ENCODE data around the gene RAB25. TPM values are rescaled to one million over a fixed set of nuclear protein-coding genes. Genes with fewer than 3 reads are reported as not detected.

The RAB25 gene
- polyA plus RNA-seq, 2 of the 4 experiments (the other 2 are of a cell fraction) = not detected

- POLR2A ChIA-PET = no interaction called here
- CTCF ChIA-PET = interaction anchor here (0.5 to 1.7 kb wide), 4 partner anchors 11 to 170 kb away, joined by 3 to 5 read pairs (median 4); no protein-coding TSS in a partner anchor
- Histone ChIP-seq H3K9me3 (no peaks in the 10 kb centered on the region), H3K4me1 (peaks cover 13% of the 10 kb centered on the region), H3K4me2 (no peak overlapping the region), H3K27ac (no peak overlapping the region), H3K4me3 (no peak overlapping the region)
- ATAC-seq (no peak), FAIRE-seq (no peak), DNase-seq (ENCODE audit: low read depth in 1 of 2, low spot score in 1 of 2) (no peak)
- TF ChIP-seq, protein P1, sequence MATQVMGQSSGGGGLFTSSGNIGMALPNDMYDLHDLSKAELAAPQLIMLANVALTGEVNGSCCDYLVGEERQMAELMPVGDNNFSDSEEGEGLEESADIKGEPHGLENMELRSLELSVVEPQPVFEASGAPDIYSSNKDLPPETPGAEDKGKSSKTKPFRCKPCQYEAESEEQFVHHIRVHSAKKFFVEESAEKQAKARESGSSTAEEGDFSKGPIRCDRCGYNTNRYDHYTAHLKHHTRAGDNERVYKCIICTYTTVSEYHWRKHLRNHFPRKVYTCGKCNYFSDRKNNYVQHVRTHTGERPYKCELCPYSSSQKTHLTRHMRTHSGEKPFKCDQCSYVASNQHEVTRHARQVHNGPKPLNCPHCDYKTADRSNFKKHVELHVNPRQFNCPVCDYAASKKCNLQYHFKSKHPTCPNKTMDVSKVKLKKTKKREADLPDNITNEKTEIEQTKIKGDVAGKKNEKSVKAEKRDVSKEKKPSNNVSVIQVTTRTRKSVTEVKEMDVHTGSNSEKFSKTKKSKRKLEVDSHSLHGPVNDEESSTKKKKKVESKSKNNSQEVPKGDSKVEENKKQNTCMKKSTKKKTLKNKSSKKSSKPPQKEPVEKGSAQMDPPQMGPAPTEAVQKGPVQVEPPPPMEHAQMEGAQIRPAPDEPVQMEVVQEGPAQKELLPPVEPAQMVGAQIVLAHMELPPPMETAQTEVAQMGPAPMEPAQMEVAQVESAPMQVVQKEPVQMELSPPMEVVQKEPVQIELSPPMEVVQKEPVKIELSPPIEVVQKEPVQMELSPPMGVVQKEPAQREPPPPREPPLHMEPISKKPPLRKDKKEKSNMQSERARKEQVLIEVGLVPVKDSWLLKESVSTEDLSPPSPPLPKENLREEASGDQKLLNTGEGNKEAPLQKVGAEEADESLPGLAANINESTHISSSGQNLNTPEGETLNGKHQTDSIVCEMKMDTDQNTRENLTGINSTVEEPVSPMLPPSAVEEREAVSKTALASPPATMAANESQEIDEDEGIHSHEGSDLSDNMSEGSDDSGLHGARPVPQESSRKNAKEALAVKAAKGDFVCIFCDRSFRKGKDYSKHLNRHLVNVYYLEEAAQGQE (IDR thresholded peaks at IDR 0.05) = no peak
- TF ChIP-seq FOSB (CRISPR knock-in tag; IDR thresholded peaks at IDR 0.05) (no peak), NPAS2 (CRISPR knock-in tag; IDR thresholded peaks at IDR 0.05; ENCODE audit: borderline replicate concordance) (no peak), JUN (IDR thresholded peaks at IDR 0.05) (no peak), HOXA7 (CRISPR knock-in tag; IDR thresholded peaks at IDR 0.05) (no peak), TP53 (CRISPR knock-in tag; IDR thresholded peaks at IDR 0.05) (no peak), PHF8 (IDR thresholded peaks at IDR 0.05; ENCODE audit: borderline replicate concordance, low read depth) (no peak), POLR2A (IDR thresholded peaks at IDR 0.05; ENCODE audit: low read length) (no peak), POLR2AphosphoS2 (conservative IDR thresholded peaks at IDR 0.05; ENCODE audit: low read length) (no peak), EP300 (IDR thresholded peaks at IDR 0.05) (no peak), NR3C1 (IDR thresholded peaks at IDR 0.05) (no peak)
- TF ChIP-seq, protein P2, sequence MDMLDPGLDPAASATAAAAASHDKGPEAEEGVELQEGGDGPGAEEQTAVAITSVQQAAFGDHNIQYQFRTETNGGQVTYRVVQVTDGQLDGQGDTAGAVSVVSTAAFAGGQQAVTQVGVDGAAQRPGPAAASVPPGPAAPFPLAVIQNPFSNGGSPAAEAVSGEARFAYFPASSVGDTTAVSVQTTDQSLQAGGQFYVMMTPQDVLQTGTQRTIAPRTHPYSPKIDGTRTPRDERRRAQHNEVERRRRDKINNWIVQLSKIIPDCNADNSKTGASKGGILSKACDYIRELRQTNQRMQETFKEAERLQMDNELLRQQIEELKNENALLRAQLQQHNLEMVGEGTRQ (IDR thresholded peaks at IDR 0.05) = no peak
- TF ChIP-seq, protein P3, sequence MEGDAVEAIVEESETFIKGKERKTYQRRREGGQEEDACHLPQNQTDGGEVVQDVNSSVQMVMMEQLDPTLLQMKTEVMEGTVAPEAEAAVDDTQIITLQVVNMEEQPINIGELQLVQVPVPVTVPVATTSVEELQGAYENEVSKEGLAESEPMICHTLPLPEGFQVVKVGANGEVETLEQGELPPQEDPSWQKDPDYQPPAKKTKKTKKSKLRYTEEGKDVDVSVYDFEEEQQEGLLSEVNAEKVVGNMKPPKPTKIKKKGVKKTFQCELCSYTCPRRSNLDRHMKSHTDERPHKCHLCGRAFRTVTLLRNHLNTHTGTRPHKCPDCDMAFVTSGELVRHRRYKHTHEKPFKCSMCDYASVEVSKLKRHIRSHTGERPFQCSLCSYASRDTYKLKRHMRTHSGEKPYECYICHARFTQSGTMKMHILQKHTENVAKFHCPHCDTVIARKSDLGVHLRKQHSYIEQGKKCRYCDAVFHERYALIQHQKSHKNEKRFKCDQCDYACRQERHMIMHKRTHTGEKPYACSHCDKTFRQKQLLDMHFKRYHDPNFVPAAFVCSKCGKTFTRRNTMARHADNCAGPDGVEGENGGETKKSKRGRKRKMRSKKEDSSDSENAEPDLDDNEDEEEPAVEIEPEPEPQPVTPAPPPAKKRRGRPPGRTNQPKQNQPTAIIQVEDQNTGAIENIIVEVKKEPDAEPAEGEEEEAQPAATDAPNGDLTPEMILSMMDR (IDR thresholded peaks at IDR 0.05) = no peak
- WGBS (ENCODE audit: missing lambda C conversion rate) = 90% methylated on average over 4 of the region's 4 CpGs
Measured at GRCh38 chr1:156045076-156045475, 15.9 kb upstream of the RAB25 start.

DNA sequence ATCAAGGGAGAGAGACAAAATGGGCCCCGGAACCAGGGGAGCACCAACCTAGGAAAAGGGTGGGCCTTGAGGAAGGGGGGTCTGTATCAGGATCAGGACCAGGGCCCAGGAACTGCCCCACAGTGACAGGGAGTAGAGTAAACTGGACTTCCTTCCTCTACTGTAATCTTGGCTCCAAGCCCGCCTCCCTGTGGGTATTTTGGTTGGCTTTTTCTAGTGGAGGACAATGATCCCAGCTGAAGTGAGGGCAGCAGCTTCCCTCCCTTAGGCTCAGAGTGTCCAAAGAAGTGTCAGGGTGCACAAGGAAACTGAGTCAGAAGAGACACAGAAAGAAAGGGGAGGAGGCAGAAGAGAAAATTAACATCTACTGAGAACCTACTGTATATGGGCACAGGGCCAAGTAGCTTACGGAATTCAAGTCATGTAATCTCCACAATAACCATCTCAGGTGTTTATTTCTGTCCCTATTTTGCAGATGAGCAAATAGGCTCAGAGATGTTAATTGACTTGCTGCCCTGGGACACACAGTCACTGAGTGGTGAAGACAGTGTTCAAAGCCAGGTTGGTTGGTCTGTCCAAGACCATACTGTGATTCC is 12.2 kb upstream of the RAB25 start:
- 94% methylated on average over 3 of the region's 3 CpGs for WGBS (ENCODE audit: missing lambda C conversion rate)
- H3K4me2 ChIP-seq = no peak overlapping the region
- ChIA-PET POLR2A (interaction anchor here (0.6 kb wide), 1 partner anchor 114 kb away, joined by 3 read pairs; the partner anchor contains the start of gene KHDC4), CTCF (interaction anchor here (1.0 to 2.9 kb wide), 6 partner anchors 12 to 45 kb away, joined by 3 to 10 read pairs (median 4); partner anchors contain the start of gene SSR2)
- H3K4me1 ChIP-seq = 0 out of 3 replicates have a peak, but pooled peaks cover 3% of the 10 kb centered on the region
- no peak for ATAC-seq
- DNase-seq (ENCODE audit: low read depth in 1 of 2, low spot score in 1 of 2) = no peak
- H3K4me3 ChIP-seq = no peak overlapping the region
- TF ChIP-seq, protein P3 (IDR thresholded peaks at IDR 0.05) = no peak
- TF ChIP-seq HOXB5 (CRISPR knock-in tag; IDR thresholded peaks at IDR 0.05) = no peak
- TF ChIP-seq MAFK (IDR thresholded peaks at IDR 0.05; ENCODE audit: partially characterized antibody) = no peak
- TF ChIP-seq HEYL (CRISPR knock-in tag; IDR thresholded peaks at IDR 0.05) = no peak
- no peak for TF ChIP-seq ESRRA (IDR thresholded peaks at IDR 0.05; ENCODE audit: borderline replicate concordance, low read length)
- no peak for TF ChIP-seq BHLHE40 (IDR thresholded peaks at IDR 0.05; ENCODE audit: low read depth, low read length)
- no peak for TF ChIP-seq MYC (IDR thresholded peaks at IDR 0.05; ENCODE audit: borderline replicate concordance, low read length)
- no peak for TF ChIP-seq RFX5 (IDR thresholded peaks at IDR 0.05)
- H3K27ac ChIP-seq = no peak overlapping the region
- FAIRE-seq = no peak
- no peaks in the 10 kb centered on the region for H3K9me3 ChIP-seq
